C4-2B (cell line): Measurements from ENCODE around the gene PADI3.

Experiments
- ZFX ChIP-seq: fragments of 450-650 bp; IDR thresholded peaks from 2 replicates; pipeline ENCODE4 v1.6.1; 2017
- TF ChIP-seq, protein P1 (sequence below): fragments of 450-650 bp; conservative IDR thresholded peaks from 2 replicates; pipeline ENCODE4 v1.5.1; 2017; ENCODE audit warnings: mild to moderate bottlenecking

DNA sequence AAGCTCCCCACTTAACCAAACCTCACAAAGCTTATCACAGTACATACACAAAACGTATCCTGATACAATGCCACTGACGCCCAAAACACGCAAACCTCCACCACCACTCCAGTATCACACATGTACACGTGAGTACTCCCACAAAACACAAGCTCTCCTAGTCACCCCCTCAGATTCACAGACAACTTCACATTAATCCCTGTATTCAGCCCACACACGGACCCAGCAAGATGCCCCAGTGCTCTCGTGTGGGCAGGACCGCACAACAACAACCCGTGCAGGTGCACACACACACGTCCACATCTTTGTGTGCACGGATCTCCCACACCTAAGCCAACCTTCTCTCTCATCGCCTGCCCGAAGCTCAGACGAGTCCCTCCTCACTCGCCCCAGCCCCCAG is 26.3 kb upstream of the PADI3 start:
- TF ChIP-seq, protein P1, sequence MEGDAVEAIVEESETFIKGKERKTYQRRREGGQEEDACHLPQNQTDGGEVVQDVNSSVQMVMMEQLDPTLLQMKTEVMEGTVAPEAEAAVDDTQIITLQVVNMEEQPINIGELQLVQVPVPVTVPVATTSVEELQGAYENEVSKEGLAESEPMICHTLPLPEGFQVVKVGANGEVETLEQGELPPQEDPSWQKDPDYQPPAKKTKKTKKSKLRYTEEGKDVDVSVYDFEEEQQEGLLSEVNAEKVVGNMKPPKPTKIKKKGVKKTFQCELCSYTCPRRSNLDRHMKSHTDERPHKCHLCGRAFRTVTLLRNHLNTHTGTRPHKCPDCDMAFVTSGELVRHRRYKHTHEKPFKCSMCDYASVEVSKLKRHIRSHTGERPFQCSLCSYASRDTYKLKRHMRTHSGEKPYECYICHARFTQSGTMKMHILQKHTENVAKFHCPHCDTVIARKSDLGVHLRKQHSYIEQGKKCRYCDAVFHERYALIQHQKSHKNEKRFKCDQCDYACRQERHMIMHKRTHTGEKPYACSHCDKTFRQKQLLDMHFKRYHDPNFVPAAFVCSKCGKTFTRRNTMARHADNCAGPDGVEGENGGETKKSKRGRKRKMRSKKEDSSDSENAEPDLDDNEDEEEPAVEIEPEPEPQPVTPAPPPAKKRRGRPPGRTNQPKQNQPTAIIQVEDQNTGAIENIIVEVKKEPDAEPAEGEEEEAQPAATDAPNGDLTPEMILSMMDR: no peak
- TF ChIP-seq ZFX: no peak
